Neutrophil (primary cell): ENCODE results near the gene CLEC4A.
"Not testable (repeated sequence)": the region's sequence is repeated elsewhere in the genome, so short reads cannot be mapped to it uniquely, and the experiment has no call there.

ENCODE experiments used
- H3K27ac ChIP-seq: fragments of 200-600 bp; sonication (generic); 2 replicates; pipeline ENCODE4 v1.5.1; 2016; ENCODE audit warnings: mild to moderate bottlenecking, moderate library complexity
- H3K27me3 ChIP-seq: fragments of 200-600 bp; sonication (generic); 2 replicates; pipeline ENCODE4 v1.6.0; 2016; ENCODE audit warnings: mild to moderate bottlenecking
- H3K36me3 ChIP-seq: fragments of 200-600 bp; sonication (generic); 2 replicates; pipeline ENCODE4 v1.5.1; 2017
- H3K4me1 ChIP-seq, 2 experiments: fragments of 200-600 bp in 1 of 2; sonication (generic) in 1 of 2; 1 replicate in 1 of 2; 2 replicates in 1 of 2; pipeline versions ENCODE4 v1.5.1 to v1.6.1; 2013 to 2016; ENCODE audit warnings: low read depth in 1 of 2, low read length in 1 of 2, mild to moderate bottlenecking in 1 of 2, moderate library complexity in 1 of 2; ENCODE audit not compliant: control insufficient read depth in 1 of 2, insufficient read depth in 1 of 2
- H3K4me3 ChIP-seq, 2 experiments: fragments of 200-600 bp in 1 of 2; sonication (generic) in 1 of 2; 1 replicate in 1 of 2; 2 replicates in 1 of 2; pipeline ENCODE4 v1.5.1; 2013 to 2016; ENCODE audit warnings: low read depth in 1 of 2, low read length in 1 of 2, mild to moderate bottlenecking in 1 of 2, moderate library complexity in 1 of 2
- H3K9me3 ChIP-seq: fragments of 200-600 bp; sonication (generic); 2 replicates; pipeline ENCODE4 v1.5.1; 2016
- TF ChIP-seq, protein P1 (sequence below): fragments of 200-600 bp; sonication (generic); IDR thresholded peaks from 2 replicates; pipeline ENCODE4 v1.5.1; 2016; ENCODE audit warnings: antibody characterized with exemption

Gene CLEC4A

DNA sequence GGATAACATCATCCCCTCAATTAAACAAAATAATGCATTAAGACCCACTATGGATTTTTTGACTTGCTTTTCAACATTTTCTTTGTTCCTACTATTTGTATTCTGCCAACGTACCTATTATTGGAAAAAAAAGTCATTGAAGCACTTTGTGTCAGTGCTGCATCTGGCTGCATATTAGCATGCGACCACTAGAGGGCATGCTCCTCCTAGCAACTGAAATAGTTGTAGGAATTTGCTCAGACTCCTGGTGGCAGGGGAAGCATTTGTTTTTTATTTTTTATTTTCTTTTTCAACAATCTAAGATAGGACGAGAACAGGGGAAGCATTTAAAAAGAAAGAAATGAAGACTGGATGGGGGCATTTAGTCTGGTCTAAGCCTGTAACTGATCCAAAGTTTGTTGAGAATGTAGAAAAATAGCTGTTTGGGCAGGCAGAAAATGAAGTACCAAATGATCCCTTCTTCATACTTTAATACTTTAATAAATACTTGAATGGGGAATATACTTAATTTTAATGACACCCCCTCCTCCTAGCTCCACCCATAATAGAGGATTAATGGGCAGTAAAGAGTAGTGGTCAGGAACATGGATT is 14.5 kb upstream of the CLEC4A start:
- no peak overlapping the region for H3K4me3 ChIP-seq
- H3K27ac ChIP-seq, result peak overlapping the region; percentile 4
- H3K9me3 ChIP-seq, result no peaks in the 10 kb centered on the region
- no peaks in the 10 kb centered on the region for H3K27me3 ChIP-seq
- no peaks in the 10 kb centered on the region for H3K36me3 ChIP-seq
- H3K4me1 ChIP-seq, result peaks cover 5 to 7% of the 10 kb centered on the region in 2 experiments
- TF ChIP-seq, protein P1, sequence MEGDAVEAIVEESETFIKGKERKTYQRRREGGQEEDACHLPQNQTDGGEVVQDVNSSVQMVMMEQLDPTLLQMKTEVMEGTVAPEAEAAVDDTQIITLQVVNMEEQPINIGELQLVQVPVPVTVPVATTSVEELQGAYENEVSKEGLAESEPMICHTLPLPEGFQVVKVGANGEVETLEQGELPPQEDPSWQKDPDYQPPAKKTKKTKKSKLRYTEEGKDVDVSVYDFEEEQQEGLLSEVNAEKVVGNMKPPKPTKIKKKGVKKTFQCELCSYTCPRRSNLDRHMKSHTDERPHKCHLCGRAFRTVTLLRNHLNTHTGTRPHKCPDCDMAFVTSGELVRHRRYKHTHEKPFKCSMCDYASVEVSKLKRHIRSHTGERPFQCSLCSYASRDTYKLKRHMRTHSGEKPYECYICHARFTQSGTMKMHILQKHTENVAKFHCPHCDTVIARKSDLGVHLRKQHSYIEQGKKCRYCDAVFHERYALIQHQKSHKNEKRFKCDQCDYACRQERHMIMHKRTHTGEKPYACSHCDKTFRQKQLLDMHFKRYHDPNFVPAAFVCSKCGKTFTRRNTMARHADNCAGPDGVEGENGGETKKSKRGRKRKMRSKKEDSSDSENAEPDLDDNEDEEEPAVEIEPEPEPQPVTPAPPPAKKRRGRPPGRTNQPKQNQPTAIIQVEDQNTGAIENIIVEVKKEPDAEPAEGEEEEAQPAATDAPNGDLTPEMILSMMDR, result peak; percentile 97

DNA sequence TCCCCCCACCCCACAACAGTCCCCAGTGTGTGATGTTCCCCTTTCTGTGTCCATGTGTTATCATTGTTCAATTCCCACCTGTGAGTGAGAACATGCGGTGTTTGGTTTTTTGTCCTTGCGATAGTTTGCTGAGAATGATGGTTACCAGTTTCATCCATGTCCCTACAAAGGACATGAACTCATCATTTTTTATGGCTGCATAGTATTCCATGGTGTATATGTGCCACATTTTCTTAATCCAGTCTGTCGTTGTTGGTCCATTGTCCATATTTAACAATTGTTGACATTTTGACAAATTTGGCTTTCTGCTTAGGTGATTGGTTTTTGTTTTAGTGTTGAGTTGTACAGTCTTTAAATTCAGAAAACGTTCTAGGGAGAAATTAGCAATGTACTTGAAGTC is 10.3 kb upstream of the CLEC4A start:
- not testable (repeated sequence) for H3K27ac ChIP-seq, H3K36me3 ChIP-seq, H3K27me3 ChIP-seq, H3K4me1 ChIP-seq, H3K4me3 ChIP-seq, H3K9me3 ChIP-seq

DNA sequence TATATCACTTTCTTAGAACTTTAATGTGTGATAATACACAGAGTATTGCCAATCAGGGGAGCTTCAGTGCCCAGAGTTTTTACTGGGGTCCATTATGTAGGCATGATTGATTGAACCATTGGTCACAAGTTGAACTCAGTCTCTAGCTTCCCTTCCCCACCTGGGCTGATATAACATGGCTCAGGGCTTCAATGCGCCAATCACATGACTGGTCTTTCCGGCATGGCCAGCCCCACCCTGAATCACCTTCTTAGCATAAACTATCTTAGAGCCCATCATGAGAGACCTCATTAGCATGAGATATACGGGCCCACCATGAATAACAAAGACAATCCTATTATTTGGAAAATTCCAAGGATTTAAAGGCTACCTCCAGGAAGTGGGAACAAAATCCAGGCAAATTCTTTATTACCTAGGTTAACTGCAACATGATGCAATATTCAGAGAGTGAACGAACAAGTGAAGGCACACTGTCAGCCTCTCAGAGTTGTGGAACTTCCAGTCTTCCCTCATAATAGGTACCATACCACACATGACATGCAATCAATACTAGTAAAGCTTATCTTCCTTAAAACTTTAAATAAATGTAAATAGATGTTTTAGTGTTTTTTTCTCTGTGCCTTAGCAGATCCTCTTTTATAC is 3.2 kb upstream of the CLEC4A start:
- Histone ChIP-seq H3K36me3 (no peaks in the 10 kb centered on the region), H3K27ac (no peak overlapping the region), H3K9me3 (no peaks in the 10 kb centered on the region), H3K27me3 (no peaks in the 10 kb centered on the region), H3K4me1 (peaks cover 26 to 31% of the 10 kb centered on the region in 2 experiments), H3K4me3 (no peak overlapping the region)
- TF ChIP-seq, protein P1, result no peak

DNA sequence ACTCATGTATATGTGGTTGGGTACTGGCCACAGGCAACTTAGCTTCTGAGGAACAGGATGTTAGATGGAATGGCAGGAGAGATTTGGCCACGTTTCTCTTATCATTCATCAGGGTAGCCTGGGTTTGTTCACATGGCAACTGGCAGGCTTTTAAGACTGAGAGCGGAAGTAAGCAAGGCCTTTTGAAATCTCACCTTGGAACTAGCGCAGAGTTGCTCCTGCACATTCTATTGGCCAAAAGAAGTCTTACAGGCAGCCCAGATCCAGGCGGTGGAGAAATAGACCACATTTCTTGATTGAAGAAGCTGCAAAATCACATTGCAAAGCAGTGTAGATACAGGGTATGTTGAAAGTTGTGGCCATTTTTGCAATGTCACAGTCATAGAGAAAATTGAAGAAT is 3.7 kb downstream of the CLEC4A start:
- TF ChIP-seq, protein P1, result no peak
- H3K4me3 ChIP-seq, result peak overlapping the region; percentile 47 to 66
- H3K36me3 ChIP-seq, result peaks cover 26% of the 10 kb centered on the region
- H3K27ac ChIP-seq, result peak overlapping the region; percentile 95
- H3K9me3 ChIP-seq, result no peaks in the 10 kb centered on the region
- H3K4me1 ChIP-seq, result peaks cover 68 to 72% of the 10 kb centered on the region in 2 experiments
- H3K27me3 ChIP-seq, result no peaks in the 10 kb centered on the region

DNA sequence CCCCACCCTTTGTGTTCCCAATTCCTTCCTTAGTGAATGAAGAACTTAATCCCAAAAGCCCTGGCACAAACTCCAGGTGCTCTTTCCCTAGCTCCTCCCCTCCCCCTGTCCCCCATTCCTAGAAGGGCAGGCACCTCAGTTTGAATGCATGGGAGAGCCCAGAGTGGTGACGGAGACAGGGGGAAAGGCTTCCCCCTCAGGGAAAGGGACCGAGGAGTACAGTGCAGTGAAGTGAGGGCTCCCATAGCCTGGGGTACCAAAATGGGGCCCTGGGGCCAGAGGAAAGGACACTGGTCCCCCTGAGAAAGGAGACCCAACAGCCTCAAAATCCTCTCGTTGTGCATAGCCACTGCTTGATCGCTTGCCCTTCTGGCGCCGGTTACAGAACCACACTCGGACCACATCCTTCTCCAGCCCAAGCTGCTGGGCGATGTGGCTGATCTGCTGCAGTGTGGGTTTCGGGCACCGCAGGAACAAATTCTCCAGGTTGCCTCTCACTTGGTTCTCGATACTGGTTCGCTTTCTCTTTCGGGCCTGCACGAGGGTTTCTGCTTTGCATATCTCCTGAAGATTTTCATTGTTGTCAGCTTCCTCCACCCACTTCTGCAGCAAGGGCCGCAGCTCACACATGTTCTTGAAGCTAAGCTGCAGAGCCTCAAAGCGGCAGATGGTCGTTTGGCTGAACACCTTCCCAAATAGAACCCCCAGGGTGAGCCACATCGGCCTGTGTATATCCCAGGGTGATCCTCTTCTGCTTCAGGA is 10.4 kb downstream of the CLEC4A start:
- not testable (repeated sequence) for H3K9me3 ChIP-seq, H3K27me3 ChIP-seq, H3K4me3 ChIP-seq, H3K4me1 ChIP-seq, H3K27ac ChIP-seq
- H3K36me3 ChIP-seq, result peaks cover 77% of the 10 kb centered on the region

DNA sequence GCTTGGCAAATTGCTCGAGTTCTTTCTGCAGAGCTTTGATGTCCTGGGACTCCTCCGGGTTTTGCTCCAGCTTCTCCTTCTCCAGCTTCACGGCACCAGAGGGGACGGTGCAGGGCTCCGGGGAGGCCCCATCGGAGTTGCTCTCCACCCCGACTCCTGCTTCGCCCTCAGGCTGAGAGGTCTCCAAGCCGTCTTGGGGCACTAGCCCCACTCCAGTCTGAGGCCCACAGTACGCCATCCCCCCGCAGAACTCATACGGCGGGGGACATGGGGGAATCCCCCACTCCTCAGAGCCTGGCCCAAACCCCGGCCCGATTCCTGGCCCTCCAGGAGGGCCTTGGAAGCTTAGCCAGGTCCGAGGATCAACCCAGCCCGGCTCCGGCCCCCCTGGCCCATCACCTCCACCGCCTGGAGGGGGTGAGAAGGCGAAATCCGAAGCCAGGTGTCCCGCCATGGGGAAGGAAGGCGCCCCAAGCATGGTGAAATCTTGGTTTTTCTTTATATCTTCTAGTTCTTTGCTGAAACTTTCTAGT is 11.0 kb downstream of the CLEC4A start:
- not testable (repeated sequence) for H3K27ac ChIP-seq, H3K4me1 ChIP-seq, H3K9me3 ChIP-seq, H3K4me3 ChIP-seq, H3K27me3 ChIP-seq
- H3K36me3 ChIP-seq, result peaks cover 81% of the 10 kb centered on the region

DNA sequence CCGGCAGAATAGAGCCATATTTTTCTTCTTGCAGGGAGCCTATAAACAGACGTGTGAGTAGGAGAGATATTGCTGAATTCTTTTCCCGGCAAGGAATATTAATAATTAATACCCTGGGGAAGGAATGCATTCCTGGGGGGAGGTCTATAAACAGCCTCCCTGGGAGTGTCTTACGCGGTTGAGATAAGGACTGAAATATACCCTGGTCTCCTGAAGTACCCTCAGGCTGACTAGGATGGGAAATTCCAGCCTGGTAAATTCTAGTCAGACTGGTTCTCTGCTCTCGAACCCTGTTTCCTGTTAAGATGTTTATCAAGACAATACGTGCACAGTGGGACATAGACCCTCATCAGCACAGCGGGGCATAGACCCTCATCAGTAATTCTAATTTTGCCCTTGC is 18.2 kb downstream of the CLEC4A start:
- H3K9me3 ChIP-seq, H3K4me1 ChIP-seq, H3K4me3 ChIP-seq, H3K27ac ChIP-seq: not testable (repeated sequence)
- Histone ChIP-seq H3K27me3 (peaks cover 11% of the 10 kb centered on the region), H3K36me3 (peaks cover 45% of the 10 kb centered on the region)
